ENCODE data around the gene GNG13. TPM values are rescaled to one million over a fixed set of nuclear protein-coding genes. Genes with fewer than 3 reads are reported as not detected.

Gene GNG13
- total RNA-seq, 1 donor from 2014 or later: not detected

GRCh38 chr16:769934-770333 is 30.6 kb downstream of the GNG13 start:
- no peak overlapping the region for H3K4me3 ChIP-seq (ENCODE audit: low read depth, low read length)
- no peak for TF ChIP-seq CTCF (conservative IDR thresholded peaks at IDR 0.05; ENCODE audit: low read depth, low read length)
- DNase-seq (ENCODE audit: low read depth): no peak

DNA sequence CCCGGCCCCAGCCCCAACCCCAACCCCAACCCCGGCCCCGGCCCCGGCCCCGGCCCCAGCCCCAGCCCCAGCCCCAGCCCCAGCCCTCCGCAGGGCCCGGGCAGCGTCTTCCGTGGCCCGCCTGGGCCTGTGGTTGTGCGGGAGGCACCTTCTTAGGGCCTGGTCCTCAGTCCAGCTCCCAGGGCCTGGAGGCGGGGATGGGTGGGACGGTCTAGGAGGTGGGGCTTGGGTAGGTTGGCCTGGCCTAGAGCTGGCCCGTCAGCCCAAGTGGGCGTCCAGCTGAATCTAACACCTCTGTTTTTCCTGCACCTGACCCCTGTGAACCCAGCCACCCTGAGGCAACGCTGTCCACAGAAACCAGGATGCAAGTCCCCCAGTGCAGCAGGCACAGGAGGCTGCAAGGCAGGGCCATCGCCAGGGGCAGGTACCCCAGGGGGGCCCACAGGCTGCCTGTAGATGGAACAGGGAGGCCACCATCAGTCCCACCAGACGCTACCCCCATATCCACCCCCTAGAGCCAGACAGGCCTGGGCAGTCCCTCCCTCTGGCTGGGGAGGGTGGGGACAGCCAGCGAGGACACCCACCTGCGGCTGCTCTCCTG is 31.2 kb downstream of the GNG13 start:
- no peak overlapping the region for H3K4me3 ChIP-seq (ENCODE audit: low read depth, low read length)
- DNase-seq (ENCODE audit: low read depth): no peak
- no peak for TF ChIP-seq CTCF (conservative IDR thresholded peaks at IDR 0.05; ENCODE audit: low read depth, low read length)

- no peak for DNase-seq (ENCODE audit: low read depth)
- no peak overlapping the region for H3K4me3 ChIP-seq (ENCODE audit: low read depth, low read length)
- TF ChIP-seq CTCF (conservative IDR thresholded peaks at IDR 0.05; ENCODE audit: low read depth, low read length): no peak
These were observed 32.1 kb downstream of the GNG13 start for GRCh38 chr16:768428-768827.

- DNase-seq (ENCODE audit: low read depth): no peak
- no peak overlapping the region for H3K4me3 ChIP-seq (ENCODE audit: low read depth, low read length)
- TF ChIP-seq CTCF (conservative IDR thresholded peaks at IDR 0.05; ENCODE audit: low read depth, low read length): no peak
These were observed 32.7 kb downstream of the GNG13 start for GRCh38 chr16:767743-768235.

GRCh38 chr16:766820-767640 is 33.5 kb downstream of the GNG13 start:
- TF ChIP-seq CTCF (conservative IDR thresholded peaks at IDR 0.05; ENCODE audit: low read depth, low read length): no peak
- no peak for DNase-seq (ENCODE audit: low read depth)
- H3K4me3 ChIP-seq (ENCODE audit: low read depth, low read length): no peak overlapping the region

GRCh38 chr16:766008-766819 is 34.3 kb downstream of the GNG13 start:
- no peak overlapping the region for H3K4me3 ChIP-seq (ENCODE audit: low read depth, low read length)
- DNase-seq (ENCODE audit: low read depth): no peak

More at GRCh38 chr16:766008-766819, 34.3 kb downstream of the GNG13 start:
- TF ChIP-seq CTCF (conservative IDR thresholded peaks at IDR 0.05; ENCODE audit: low read depth, low read length): no peak
